Pancreas (tissue), 10 donors: ENCODE data around the gene WSCD2. TPM values are rescaled to one million over a fixed set of nuclear protein-coding genes. Genes with fewer than 3 reads are reported as not detected.

Source experiments
- ATAC-seq, 4 donors: fragments of 200-7000 bp; cut with Tn5 transposase; one replicate each; pipeline versions ENCODE4 v1.8.0 to v1.9.1; 2020; ENCODE audit warnings: mild to moderate bottlenecking in 4 of 4, moderate library complexity in 4 of 4
- DNase-seq, 6 donors: peaks; one replicate each; pipeline ENCODE4 v3.0.0-alpha.2; 2020
- FAIRE-seq: peaks from 2 replicates; lab custom pipeline; 2012; peaks lifted over from hg19 to GRCh38; lab: Jason Lieb, UNC
- H3K27ac ChIP-seq, 4 donors: fragments of 200-600 bp; sonication (generic); 1 replicate in 3 of 4; 2 replicates in 1 of 4; pipeline versions ENCODE4 v1.5.0 to v1.8.0; 2020
- H3K27me3 ChIP-seq, 4 donors: fragments of 200-600 bp; one replicate each; pipeline ENCODE4 v1.8.0; 2021
- H3K36me3 ChIP-seq, 3 donors: fragments of 200-600 bp; sonication (generic) in 1 of 3; one replicate each; pipeline versions ENCODE4 v1.5.0 to v1.8.0; 2020 to 2021
- H3K4me1 ChIP-seq, 3 donors: fragments of 200-600 bp; one replicate each; pipeline ENCODE4 v1.8.0; 2021
- H3K4me3 ChIP-seq, 4 donors: fragments of 200-600 bp; sonication (generic) in 2 of 4; one replicate each; pipeline versions ENCODE4 v1.5.0 to v1.8.0; 2020 to 2021
- H3K9me3 ChIP-seq, 4 donors: fragments of 200-600 bp; one replicate each; pipeline ENCODE4 v1.8.0; 2021
- CTCF ChIP-seq, 4 donors: fragments of 200-600 bp; sonication (generic) in 3 of 4; IDR thresholded peaks; one replicate each; pipeline versions ENCODE4 v1.5.0 to v1.8.0; 2021; ENCODE audit warnings: antibody characterized with exemption in 4 of 4
- WGBS, 2 donors: extraction: QIAGEN DNeasy Blood & Tissue Kit; methylation state at CpG; one replicate each; pipeline ENCODE4 v1.1.7; 2013; 5-methylcytosine and 5-hydroxymethylcytosine counted together
- intact Hi-C, 3 donors: fragments of 100-400 bp; cut with DNase I; formaldehyde crosslinking; loops; one replicate each; pipeline versions ENCODE4 v1.11.1 to v1.14.2; 2022
- polyA plus RNA-seq, 2 donors: library from polyadenylated mRNA; stranded (reverse); fragments of 200-250 nt; gene quantifications; one replicate each; pipeline ENCODE4 v1.2.3, GENCODE V29; 2013
- total RNA-seq, 6 donors: library from RNA; stranded (reverse); fragmentation: NEBNext Ultra II Directional in 4 of 6; extraction: Animal tissue kit (Norgen Biotek cat#: 25700) in 4 of 6; gene quantifications; one replicate each; pipeline versions ENCODE4 v1.2.1 to v1.2.4, GENCODE V29; 2021 to 2023
- donor health status: healthy with polysubstance abuse.
- donor health status: DM: no; HTN: no; CAD: no; lungs with moderate emphysema.
- donor health status: DM: no; HTN: no; CAD: no.
- donor health status: control.
- donor health status: control.
- donor health status: Bipolar disorder and iron deficiency.
- donor health status: DM: yes; HTN: yes; CAD: no.
- donor health status: DM: no; HTN: no; CAD: no.
- donor health status: DM: no; HTN: no; CAD: no.
- donor health status: DM: yes; HTN: yes; CAD: no.

WSCD2 gene
- total and polyA plus RNA-seq, 8 donors = 0.14 to 5.8 (median 1.1) TPM; not detected in 1

- Histone ChIP-seq H3K27ac (no peak overlapping the region), H3K4me1 (no peaks in the 10 kb centered on the region), H3K9me3 (no peaks in the 10 kb centered on the region), H3K4me3 (no peak overlapping the region), H3K27me3 (no peaks in the 10 kb centered on the region), H3K36me3 (no peaks in the 10 kb centered on the region)
- FAIRE-seq = no peak
- 78 to 85% methylated on average over 5 of the region's 5 CpGs for WGBS, 2 donors
- DNase-seq = no peak
- ATAC-seq = no peak
- TF ChIP-seq CTCF (IDR thresholded peaks at IDR 0.05) = no peak
- intact Hi-C loops = no loop called here
Observed at GRCh38 chr12:108147279-108147678, 18.2 kb downstream of the WSCD2 start.

GRCh38 chr12:108148521-108149074 is 19.5 kb downstream of the WSCD2 start:
- Histone ChIP-seq H3K27me3 (no peaks in the 10 kb centered on the region), H3K9me3 (no peaks in the 10 kb centered on the region), H3K4me1 (no peaks in the 10 kb centered on the region), H3K27ac (no peak overlapping the region), H3K4me3 (no peak overlapping the region), H3K36me3 (no peaks in the 10 kb centered on the region)
- no peak for FAIRE-seq
- no peak for ATAC-seq
- no peak for TF ChIP-seq CTCF (IDR thresholded peaks at IDR 0.05)
- DNase-seq = no peak
- 59 to 67% methylated on average over 3 of the region's 3 CpGs for WGBS, 2 donors
- intact Hi-C loops = no loop called here

GRCh38 chr12:108150436-108150835 is 21.3 kb downstream of the WSCD2 start:
- H3K36me3 ChIP-seq = no peaks in the 10 kb centered on the region
- 75 to 91% methylated on average over 7 of the region's 7 CpGs for WGBS, 2 donors
- H3K27ac ChIP-seq = no peak overlapping the region
- DNase-seq (no peak), FAIRE-seq (no peak), ATAC-seq (no peak)
- H3K27me3 ChIP-seq = peaks cover 0 to 6% (median 0%) of the 10 kb centered on the region in 4 donors
- H3K4me3 ChIP-seq = no peak overlapping the region
- intact Hi-C loops = no loop called here
- no peaks in the 10 kb centered on the region for H3K4me1 ChIP-seq
- no peak for TF ChIP-seq CTCF (IDR thresholded peaks at IDR 0.05)
- H3K9me3 ChIP-seq = no peaks in the 10 kb centered on the region

- no peaks in the 10 kb centered on the region for H3K4me1 ChIP-seq
- H3K36me3 ChIP-seq = no peaks in the 10 kb centered on the region
- H3K4me3 ChIP-seq = no peak overlapping the region
- intact Hi-C loops = no loop called here
- peaks cover 0 to 11% (median 0%) of the 10 kb centered on the region in 4 donors for H3K27me3 ChIP-seq
- no peak overlapping the region for H3K27ac ChIP-seq
- FAIRE-seq = no peak
- ATAC-seq = no peak
- WGBS, 2 donors = 24 to 29% methylated on average over 12 of the region's 12 CpGs
- no peak for TF ChIP-seq CTCF (IDR thresholded peaks at IDR 0.05)
- no peak for DNase-seq
- H3K9me3 ChIP-seq = no peaks in the 10 kb centered on the region
Observed at GRCh38 chr12:108151533-108152169, 22.6 kb downstream of the WSCD2 start.

- intact Hi-C loops = no loop called here
- no peaks in the 10 kb centered on the region for H3K36me3 ChIP-seq
- peaks cover 0 to 11% (median 0%) of the 10 kb centered on the region in 4 donors for H3K27me3 ChIP-seq
- ATAC-seq = no peak
- H3K4me3 ChIP-seq = no peak overlapping the region
- no peak for FAIRE-seq
- TF ChIP-seq CTCF (IDR thresholded peaks at IDR 0.05) = no peak
- WGBS, 2 donors = 49 to 50% methylated on average over 4 of the region's 4 CpGs
- no peak for DNase-seq
- no peaks in the 10 kb centered on the region for H3K4me1 ChIP-seq
- H3K27ac ChIP-seq = no peak overlapping the region
- no peaks in the 10 kb centered on the region for H3K9me3 ChIP-seq
Observed at GRCh38 chr12:108152170-108152538, 23.1 kb downstream of the WSCD2 start.
